Right ventricle myocardium inferior (tissue), 1 donor: ENCODE data around the gene SLC9A3. TPM values are rescaled to one million over a fixed set of nuclear protein-coding genes. Genes with fewer than 3 reads are reported as not detected.

Experiments
- ATAC-seq: fragments of 200-7000 bp; cut with Tn5 transposase; one replicate; pipeline ENCODE4 v1.9.1; 2020; ENCODE audit warnings: mild to moderate bottlenecking, moderate library complexity
- DNase-seq: peaks from one replicate; pipeline ENCODE4 v3.0.0; 2021; ENCODE audit errors: missing footprints
- intact Hi-C: fragments of 100-400 bp; cut with DNase I; formaldehyde crosslinking; loops from one replicate; pipeline ENCODE4 v1.11.0; 2022
- total RNA-seq: library from RNA; stranded (reverse); fragmentation: NEBNext Ultra II Directional; extraction: Animal tissue kit (Norgen Biotek cat#: 25700); gene quantifications from one replicate; pipeline ENCODE4 v1.2.1, GENCODE V29; 2021
- donor health status: DM: no; HTN: yes; CAD: no; lungs with severe emphysema.

Gene SLC9A3
- total RNA-seq, 1 donor from 2014 or later = 1.1 TPM

DNA sequence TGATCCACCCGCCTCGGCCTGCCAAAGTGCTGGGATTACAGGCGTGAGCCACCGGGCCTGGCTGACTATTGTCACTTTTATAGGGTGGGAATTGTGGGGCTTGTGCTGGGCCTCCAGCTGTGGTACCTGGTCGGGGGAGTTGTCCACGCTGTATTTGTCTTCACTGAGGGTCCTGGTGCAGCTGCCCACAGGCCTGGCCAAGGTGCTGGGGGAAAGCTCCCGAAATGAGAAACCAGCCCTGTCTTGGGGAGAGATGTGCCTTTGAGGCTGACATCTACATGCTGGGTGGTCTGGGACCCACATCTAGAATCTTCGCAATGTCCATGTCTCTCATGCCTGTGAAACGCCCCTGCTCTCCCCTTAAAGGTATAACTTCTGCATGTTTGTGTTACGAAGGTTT, 78.7 kb downstream of the SLC9A3 start:
- DNase-seq (no peak), ATAC-seq (no peak)
- intact Hi-C loops = loop anchor here (5.0 kb wide), 1 partner anchor 457 kb away; no protein-coding TSS in a partner anchor

GRCh38 chr5:444226-444625, 80.0 kb downstream of the SLC9A3 start:
- no peak for DNase-seq
- intact Hi-C loops = no loop called here

GRCh38 chr5:443239-444151, 80.8 kb downstream of the SLC9A3 start:
- intact Hi-C loops = no loop called here
- peak; percentile 10 for ATAC-seq
- peak; percentile 72 for DNase-seq

More at GRCh38 chr5:444226-444625, 80.0 kb downstream of the SLC9A3 start:
- ATAC-seq = no peak

GRCh38 chr5:442335-443238, 81.7 kb downstream of the SLC9A3 start, which contains the start of gene EXOC3:
EXOC3 (plus strand) TSS chr5:443176; CDS start chr5:446206, 3,030 bp downstream.
- DNase-seq = peak; percentile 86
- peak; percentile 93 for ATAC-seq
- intact Hi-C loops = no loop called here

DNA sequence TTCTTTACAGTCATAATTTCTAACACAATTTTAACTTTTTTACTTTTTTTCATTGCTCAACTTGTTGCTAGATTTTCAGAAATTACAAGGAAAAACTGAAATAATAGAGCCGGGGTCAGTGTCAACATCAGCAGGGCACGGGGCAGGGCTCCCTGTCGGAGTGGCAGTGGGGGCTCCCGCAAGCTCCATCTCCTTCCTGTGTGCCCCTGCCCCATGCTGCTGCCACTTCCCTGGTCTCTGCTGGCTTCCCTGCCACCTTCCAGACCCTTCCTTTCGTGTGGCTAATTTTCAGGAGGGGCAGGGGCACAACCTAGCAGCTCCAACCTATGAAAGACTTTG, 82.3 kb downstream of the SLC9A3 start:
- no peak for DNase-seq
- intact Hi-C loops = no loop called here
- ATAC-seq = no peak

DNA sequence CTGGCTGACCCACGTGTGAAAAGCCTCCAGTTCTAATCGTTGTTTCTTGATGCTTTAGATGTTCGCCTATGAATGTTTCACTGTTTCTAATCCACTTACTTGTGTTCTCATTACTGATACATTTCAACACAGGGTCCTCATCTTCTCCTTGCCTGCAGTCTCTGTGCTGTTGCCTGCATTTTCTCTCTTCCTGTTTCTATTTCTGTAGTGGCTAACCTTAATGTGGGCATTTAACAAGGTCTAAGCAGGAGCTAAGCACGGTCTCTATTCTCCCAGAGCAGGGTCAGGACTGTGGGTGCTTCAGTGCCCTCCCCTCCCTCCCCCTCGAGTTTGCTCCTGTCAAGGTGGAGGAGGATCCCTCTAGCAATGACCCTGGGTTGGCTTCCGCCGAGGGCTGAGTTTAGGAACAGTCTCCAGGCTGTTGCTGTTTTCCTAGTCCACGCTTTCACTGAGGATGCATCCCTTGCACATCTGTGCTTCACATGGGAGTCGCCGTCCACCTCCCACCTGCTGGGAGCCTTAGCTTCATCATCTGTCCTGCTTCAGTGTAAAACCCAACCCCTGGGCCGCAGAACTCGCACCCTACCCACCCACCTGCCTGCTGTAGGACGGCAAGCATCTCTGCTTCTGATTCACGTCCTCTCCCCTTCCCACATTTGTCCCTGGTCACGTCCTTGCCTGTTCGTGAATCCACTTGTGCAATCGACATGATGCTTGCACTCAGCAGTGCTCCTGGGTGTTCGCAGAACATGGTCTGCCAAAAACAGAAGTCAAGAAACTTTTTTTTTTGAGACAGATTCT, 83.6 kb downstream of the SLC9A3 start:
- ATAC-seq (no peak), DNase-seq (no peak)
- intact Hi-C loops = no loop called here

GRCh38 chr5:439636-440035, 84.6 kb downstream of the SLC9A3 start:
- intact Hi-C loops = loop anchor here (10.0 kb wide), 1 partner anchor 125 kb away; no protein-coding TSS in a partner anchor
- no peak for ATAC-seq
- no peak for DNase-seq

- DNase-seq = no peak
- intact Hi-C loops = loop anchor here (10.0 kb wide), 1 partner anchor 124 kb away; no protein-coding TSS in a partner anchor
- no peak for ATAC-seq
Measured at GRCh38 chr5:439181-439580, 85.1 kb downstream of the SLC9A3 start.

DNA sequence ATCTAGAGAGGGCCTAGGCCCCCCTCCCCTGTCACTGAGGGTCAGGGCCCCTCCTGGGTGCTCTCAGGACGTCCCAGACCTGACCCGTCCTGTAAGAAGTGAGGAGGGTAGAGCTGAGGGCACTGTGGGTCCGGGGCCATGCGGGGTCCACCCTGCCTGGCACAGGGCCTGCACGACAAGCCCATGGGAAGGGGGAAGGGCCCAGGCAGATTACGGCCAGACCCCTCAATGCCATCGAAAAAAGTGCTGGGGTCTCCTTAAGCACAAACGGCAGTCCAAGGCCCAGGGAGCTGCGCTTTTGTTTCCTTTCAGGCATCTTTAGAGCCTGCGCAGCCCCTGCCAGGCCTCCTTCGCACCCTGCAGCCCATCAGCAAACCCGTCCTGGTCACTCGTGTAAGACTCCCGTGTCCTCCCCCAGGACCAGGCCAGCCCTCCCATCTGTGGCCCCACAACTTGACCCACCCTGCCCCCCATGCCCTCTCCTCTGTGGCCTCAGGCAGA, 85.7 kb downstream of the SLC9A3 start:
- no peak for ATAC-seq
- intact Hi-C loops = loop anchor here (10.0 kb wide), 1 partner anchor 124 kb away; no protein-coding TSS in a partner anchor
- no peak for DNase-seq

DNA sequence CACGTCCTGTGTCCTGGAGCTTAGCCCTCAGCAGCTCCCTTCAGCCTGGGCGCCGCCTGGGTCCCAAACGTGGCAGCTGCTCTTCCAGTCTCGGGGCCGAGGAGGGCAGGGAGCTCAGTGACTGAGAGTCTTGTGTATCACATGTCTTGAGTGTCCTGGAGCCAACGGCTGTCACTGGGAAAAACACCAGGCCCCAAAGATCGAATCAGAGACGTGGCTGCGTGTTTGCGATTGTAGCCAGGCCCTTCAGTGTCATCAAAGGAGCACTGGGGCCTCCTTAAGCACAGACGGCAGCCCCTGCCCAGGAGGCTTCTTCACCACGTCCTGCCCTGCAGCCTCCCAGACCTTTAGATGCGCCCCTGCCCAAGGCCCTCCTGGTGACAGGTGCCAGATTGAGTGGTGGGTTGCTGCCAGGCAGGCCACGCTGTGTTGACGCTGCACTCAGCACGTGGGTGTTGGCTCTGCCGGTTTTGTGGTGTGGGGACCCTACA, 86.9 kb downstream of the SLC9A3 start:
- DNase-seq = no peak
- intact Hi-C loops = loop anchor here (10.0 kb wide), 1 partner anchor 123 kb away; no protein-coding TSS in a partner anchor
- no peak for ATAC-seq

- no peak for DNase-seq
- ATAC-seq = no peak
- intact Hi-C loops = loop anchor here (10.0 kb wide), 1 partner anchor 122 kb away; no protein-coding TSS in a partner anchor
Measured at GRCh38 chr5:436641-436975, 87.6 kb downstream of the SLC9A3 start.

GRCh38 chr5:435961-436640, 88.1 kb downstream of the SLC9A3 start:
- intact Hi-C loops = loop anchor here (10.0 kb wide), 1 partner anchor 121 kb away; no protein-coding TSS in a partner anchor
- no peak for ATAC-seq
- DNase-seq = no peak

DNA sequence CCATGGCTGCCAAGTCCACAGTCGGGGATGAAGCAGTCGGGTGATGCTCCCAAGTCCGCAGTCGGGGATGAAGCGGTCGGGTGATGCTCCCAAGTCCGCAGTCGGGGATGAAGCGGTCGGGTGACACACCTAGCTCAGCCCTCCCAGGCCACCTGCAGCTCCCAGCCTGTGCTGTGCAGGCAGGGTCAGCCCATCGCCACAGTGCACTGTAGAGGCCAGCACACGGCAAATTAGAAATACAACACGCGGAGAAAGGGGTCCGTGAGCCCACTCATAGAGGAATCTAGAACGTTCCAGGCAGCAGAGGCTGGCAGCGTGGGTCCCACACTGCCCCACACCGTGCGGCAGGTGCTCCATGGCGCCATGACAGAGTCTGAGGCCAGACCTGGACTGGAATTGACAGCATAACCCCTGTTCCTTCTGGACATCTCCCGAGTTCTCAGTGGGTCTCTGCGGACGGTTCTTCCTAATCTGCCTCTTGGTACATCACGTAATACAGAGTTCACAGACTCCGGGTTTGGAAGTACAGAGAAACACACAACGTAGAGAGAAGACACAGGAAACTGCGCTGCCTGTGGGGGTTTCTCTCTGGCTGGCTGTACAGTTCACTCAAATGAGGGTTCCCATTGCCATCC, 89.0 kb downstream of the SLC9A3 start:
- intact Hi-C loops = loop anchor here (10.0 kb wide), 1 partner anchor 120 kb away; no protein-coding TSS in a partner anchor
- no peak for DNase-seq
- ATAC-seq = no peak

DNA sequence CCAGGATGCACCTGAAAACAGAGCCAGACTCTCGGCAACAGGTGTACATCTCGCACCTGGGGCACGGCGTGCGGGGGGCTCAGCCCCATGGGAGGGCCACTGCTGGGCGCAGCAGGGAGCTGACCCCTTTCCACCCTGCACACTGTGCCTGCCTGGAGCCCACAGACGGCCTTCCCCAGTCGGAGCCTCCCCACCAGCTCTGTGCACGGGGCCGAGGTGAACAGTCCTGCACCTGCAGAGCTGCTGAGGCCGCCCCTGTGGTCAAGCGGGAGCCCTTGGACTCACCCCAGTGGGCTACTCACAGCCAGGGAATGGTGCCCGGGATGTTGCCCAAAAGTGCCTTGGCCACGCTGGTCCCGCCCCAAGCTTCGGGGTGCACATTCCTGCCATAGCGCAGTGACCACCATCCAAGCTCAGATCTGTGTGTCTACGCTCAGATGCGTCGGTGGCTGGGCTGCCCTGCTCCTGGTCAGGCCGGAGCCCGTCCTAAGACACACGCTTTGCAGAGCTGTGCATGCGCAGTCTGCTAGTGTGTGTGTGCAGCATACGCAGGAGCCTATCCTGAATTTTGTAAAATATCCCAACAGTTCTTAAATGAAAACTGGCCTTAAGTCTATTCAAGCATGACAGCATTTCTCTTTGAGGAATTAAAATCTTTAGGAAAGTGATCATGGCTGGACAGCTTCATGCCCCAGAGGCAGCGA, 89.7 kb downstream of the SLC9A3 start:
- no peak for ATAC-seq
- intact Hi-C loops = loop anchor here (10.0 kb wide), 1 partner anchor 120 kb away; no protein-coding TSS in a partner anchor
- DNase-seq = no peak

DNA sequence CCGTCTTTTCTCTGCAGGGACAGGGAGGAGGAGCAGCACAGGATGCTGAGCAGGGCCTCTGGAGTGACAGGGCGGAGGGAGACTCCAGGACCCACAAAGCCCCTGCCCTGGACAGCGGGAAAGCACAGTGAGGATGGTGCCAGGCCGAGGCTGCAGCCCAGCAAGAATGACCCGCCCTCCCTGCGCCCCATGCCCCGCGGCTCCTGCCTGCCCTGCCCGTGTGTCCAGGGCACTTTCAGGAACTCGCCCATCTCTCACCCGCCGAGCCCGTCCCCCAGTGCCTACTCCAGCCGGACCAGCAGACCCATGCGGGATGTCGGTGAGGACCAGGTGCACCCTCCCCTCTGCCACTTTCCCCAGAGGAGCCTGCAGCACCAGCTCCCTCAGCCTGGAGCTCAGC, 90.4 kb downstream of the SLC9A3 start:
- ATAC-seq = no peak
- DNase-seq = no peak
- intact Hi-C loops = loop anchor here (10.0 kb wide), 1 partner anchor 119 kb away; no protein-coding TSS in a partner anchor
